Caco-2 (cell line): ENCODE data around the gene TM9SF3. TPM values are rescaled to one million over a fixed set of nuclear protein-coding genes. Genes with fewer than 3 reads are reported as not detected.

Experiments
- BruUV-seq: library from RNA; stranded (reverse); fragments of 400-500 nt; replicated peaks from 2 replicates; lab custom pipeline; 2021; lab: Mats Ljungman, UMichigan
- CTCF ChIA-PET: fragments of 300-600 bp; sonication (Branson Sonifier 250); formaldehyde crosslinking; loops from one replicate; lab custom pipeline; 2022; ENCODE audit warnings: antibody characterized with exemption; lab: Charles Lee
- POLR2A ChIA-PET: fragments of 300-600 bp; sonication (Branson Sonifier 250); formaldehyde crosslinking; loops from one replicate; lab custom pipeline; 2022; ENCODE audit warnings: antibody characterized with exemption; lab: Charles Lee
- DNase-seq, 2 experiments: peaks; one replicate each; pipeline versions ENCODE4 v3.0.0 to v3.0.0-alpha.2; 2020 to 2022
- H3K27me3 ChIP-seq: replicated peaks from 2 replicates; pipeline ENCODE4 v1.6.0; 2011; ENCODE audit warnings: low read length; ENCODE audit not compliant: control insufficient read depth, insufficient read depth
- H3K36me3 ChIP-seq: 2 replicates; pipeline ENCODE4 v1.5.1; 2011; ENCODE audit warnings: low read length; ENCODE audit not compliant: control insufficient read depth, insufficient read depth
- H3K4me1 ChIP-seq: fragments of 250-450 bp; sonication (Bioruptor Pico); 2 replicates; pipeline ENCODE4 v1.5.1; 2020; ENCODE audit warnings: mild to moderate bottlenecking
- H3K4me3 ChIP-seq: 2 replicates; pipeline ENCODE4 v1.5.1; 2011; ENCODE audit warnings: low read depth, mild to moderate bottlenecking, control low read depth, low read length
- H3K9me3 ChIP-seq: fragments of 250-450 bp; sonication (Bioruptor Pico); 2 replicates; pipeline ENCODE4 v1.5.1; 2020; ENCODE audit warnings: mild to moderate bottlenecking, moderate library complexity
- H3K27ac Mint-ChIP-seq: one replicate; pipeline ENCODE4 v1.8.0; 2022; ENCODE audit warnings: mixed read lengths; ENCODE audit not compliant: unreplicated experiment
- H3K27me3 Mint-ChIP-seq: one replicate; pipeline ENCODE4 v1.8.0; 2022; ENCODE audit warnings: mixed read lengths; ENCODE audit not compliant: insufficient read depth, unreplicated experiment
- H3K36me3 Mint-ChIP-seq: one replicate; pipeline ENCODE4 v1.8.0; 2022; ENCODE audit warnings: mild to moderate bottlenecking, mixed read lengths; ENCODE audit not compliant: insufficient read depth, unreplicated experiment
- H3K4me1 Mint-ChIP-seq: one replicate; pipeline ENCODE4 v1.8.0; 2022; ENCODE audit warnings: low read depth, mixed read lengths; ENCODE audit not compliant: unreplicated experiment
- H3K4me3 Mint-ChIP-seq: one replicate; pipeline ENCODE4 v1.8.0; 2022; ENCODE audit warnings: mild to moderate bottlenecking, moderate library complexity, mixed read lengths; ENCODE audit not compliant: unreplicated experiment
- H3K9me3 Mint-ChIP-seq: one replicate; pipeline ENCODE4 v1.8.0; 2022; ENCODE audit warnings: mixed read lengths; ENCODE audit not compliant: unreplicated experiment
- intact Hi-C: fragments of 100-400 bp; cut with micrococcal nuclease; formaldehyde crosslinking; loops from one replicate; pipeline ENCODE4 v1.10.0; 2022; ENCODE audit not compliant: unreplicated experiment
- total RNA-seq: library from RNA; stranded (reverse); gene quantifications from 2 replicates; pipeline ENCODE4 v1.2.3, GENCODE V29; 2022
- TF ChIP-seq, protein P1 (sequence below), 2 experiments: fragments of 200-600 bp in 1 of 2; IDR thresholded peaks; 1 replicate in 1 of 2; 2 replicates in 1 of 2; pipeline versions ENCODE4 v1.5.1 to v1.8.0; 2011 to 2022; ENCODE audit warnings: antibody characterized with exemption in 1 of 2, control low read depth in 1 of 2, inconsistent platforms in 1 of 2, low read depth in 1 of 2, low read length in 1 of 2, mild to moderate bottlenecking in 1 of 2, moderate library complexity in 1 of 2; ENCODE audit not compliant: insufficient read depth in 1 of 2, severe bottlenecking in 1 of 2, unreplicated experiment in 1 of 2

The TM9SF3 gene
- total RNA-seq, 1 experiment from 2014 or later = 176 TPM

DNA sequence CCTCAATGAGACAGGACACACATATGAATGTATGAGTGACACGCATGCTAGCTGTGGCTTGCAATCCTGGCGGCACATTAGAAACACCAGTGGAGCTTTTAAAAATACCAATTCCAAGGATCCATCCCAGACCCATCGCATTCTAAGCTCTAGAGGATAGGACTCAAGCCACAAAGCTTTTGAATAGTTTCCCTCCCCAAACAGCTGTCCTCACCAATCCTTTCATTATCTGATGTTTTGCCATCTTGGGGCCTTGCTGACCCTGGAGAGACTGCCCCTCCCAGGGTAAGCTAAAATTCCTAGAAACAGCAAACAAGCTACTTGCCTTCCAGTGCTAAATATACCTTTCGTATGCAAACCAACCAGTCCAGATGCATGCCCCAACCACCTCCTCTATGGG, 8.9 kb upstream of the TM9SF3 start:
- H3K9me3 ChIP-seq = no peaks in the 10 kb centered on the region
- BruUV-seq = no TSS peak
- peaks cover 19% of the 10 kb centered on the region for H3K4me1 ChIP-seq
- H3K36me3 ChIP-seq = no peaks in the 10 kb centered on the region
- H3K27ac Mint-ChIP-seq = peak overlapping the region; percentile 30
- CTCF ChIA-PET = no interaction called here
- H3K4me3 Mint-ChIP-seq = no peak overlapping the region
- TF ChIP-seq, protein P1, sequence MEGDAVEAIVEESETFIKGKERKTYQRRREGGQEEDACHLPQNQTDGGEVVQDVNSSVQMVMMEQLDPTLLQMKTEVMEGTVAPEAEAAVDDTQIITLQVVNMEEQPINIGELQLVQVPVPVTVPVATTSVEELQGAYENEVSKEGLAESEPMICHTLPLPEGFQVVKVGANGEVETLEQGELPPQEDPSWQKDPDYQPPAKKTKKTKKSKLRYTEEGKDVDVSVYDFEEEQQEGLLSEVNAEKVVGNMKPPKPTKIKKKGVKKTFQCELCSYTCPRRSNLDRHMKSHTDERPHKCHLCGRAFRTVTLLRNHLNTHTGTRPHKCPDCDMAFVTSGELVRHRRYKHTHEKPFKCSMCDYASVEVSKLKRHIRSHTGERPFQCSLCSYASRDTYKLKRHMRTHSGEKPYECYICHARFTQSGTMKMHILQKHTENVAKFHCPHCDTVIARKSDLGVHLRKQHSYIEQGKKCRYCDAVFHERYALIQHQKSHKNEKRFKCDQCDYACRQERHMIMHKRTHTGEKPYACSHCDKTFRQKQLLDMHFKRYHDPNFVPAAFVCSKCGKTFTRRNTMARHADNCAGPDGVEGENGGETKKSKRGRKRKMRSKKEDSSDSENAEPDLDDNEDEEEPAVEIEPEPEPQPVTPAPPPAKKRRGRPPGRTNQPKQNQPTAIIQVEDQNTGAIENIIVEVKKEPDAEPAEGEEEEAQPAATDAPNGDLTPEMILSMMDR (IDR thresholded peaks at IDR 0.05; ENCODE audit: insufficient read depth in 1 of 2, low read depth in 1 of 2, low read length in 1 of 2, severe bottlenecking in 1 of 2, unreplicated experiment in 1 of 2) = no peak
- POLR2A ChIA-PET = no interaction called here
- intact Hi-C loops = no loop called here
- no peaks in the 10 kb centered on the region for H3K36me3 Mint-ChIP-seq
- H3K9me3 Mint-ChIP-seq = no peaks in the 10 kb centered on the region
- H3K27me3 Mint-ChIP-seq = no peaks in the 10 kb centered on the region
- no peaks in the 10 kb centered on the region for H3K27me3 ChIP-seq
- DNase-seq = no peak
- peaks cover 20% of the 10 kb centered on the region for H3K4me1 Mint-ChIP-seq
- H3K4me3 ChIP-seq = no peak overlapping the region

DNA sequence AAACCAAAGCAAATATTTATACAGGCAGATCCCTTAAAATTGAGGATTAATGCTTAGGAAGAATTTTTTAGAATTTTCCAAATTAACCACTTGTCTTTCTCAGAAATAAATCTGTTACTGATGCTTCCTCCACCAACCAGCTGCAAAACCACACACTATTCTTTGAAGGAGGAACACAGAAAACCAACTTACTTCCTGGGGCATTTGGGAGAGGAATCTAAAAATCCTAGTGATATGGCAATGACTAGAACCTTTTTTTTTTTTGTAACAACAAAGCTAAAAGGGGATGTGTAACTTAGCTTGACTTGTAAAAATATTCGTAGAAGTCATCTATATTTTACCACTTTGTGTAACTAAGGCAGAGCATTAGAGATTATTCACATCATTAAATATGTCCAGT, 5.1 kb upstream of the TM9SF3 start:
- Histone ChIP-seq H3K9me3 (no peaks in the 10 kb centered on the region), H3K4me3 (no peak overlapping the region), H3K4me1 (peaks cover 42% of the 10 kb centered on the region), H3K36me3 (no peaks in the 10 kb centered on the region), H3K27me3 (no peaks in the 10 kb centered on the region)
- POLR2A ChIA-PET = no interaction called here
- Mint-ChIP-seq H3K36me3 (no peaks in the 10 kb centered on the region), H3K27ac (no peak overlapping the region), H3K4me3 (no peak overlapping the region), H3K27me3 (no peaks in the 10 kb centered on the region), H3K9me3 (no peaks in the 10 kb centered on the region), H3K4me1 (peaks cover 18% of the 10 kb centered on the region)
- DNase-seq = no peak
- TF ChIP-seq, protein P1 (IDR thresholded peaks at IDR 0.05; ENCODE audit: insufficient read depth in 1 of 2, low read depth in 1 of 2, low read length in 1 of 2, severe bottlenecking in 1 of 2, unreplicated experiment in 1 of 2) = no peak
- BruUV-seq = no TSS peak
- CTCF ChIA-PET = no interaction called here
- intact Hi-C loops = no loop called here

DNA sequence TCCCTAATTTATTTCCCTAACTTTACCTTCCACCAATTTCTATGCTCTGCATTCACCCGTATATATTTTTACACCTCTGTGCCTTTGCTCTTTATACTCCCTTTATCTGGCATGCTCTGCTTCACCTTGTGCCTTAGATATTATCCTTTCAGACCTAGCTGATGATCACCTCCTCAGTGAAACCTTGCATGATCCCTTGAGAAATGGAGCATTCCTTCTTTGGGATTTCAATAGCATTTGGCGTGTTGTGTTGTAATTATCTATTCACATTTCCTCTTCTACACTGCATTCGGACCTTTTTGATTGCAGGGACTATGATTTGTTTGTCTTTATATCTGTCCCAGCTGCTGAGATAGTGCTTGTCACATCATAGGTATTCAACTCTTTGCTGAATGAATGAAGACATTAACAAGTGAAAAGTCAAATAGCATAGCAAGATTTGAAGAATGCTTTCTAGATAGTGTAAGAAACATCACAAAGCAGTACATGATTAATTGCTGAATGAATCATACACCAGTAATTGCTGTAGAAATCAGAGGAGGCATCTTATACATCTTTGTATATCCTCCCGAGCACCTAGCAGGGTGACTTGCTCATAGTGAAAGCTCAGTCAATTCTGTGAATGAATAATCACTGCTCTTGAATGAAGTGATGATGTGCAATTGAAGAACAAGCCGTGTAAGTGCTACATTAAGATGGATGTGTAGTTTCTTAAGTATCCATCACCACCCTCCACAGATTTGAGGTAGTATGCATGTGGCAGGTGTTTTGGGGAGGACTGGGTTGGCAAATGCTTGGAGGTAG, 2.0 kb upstream of the TM9SF3 start:
- Histone ChIP-seq H3K4me1 (peaks cover 37% of the 10 kb centered on the region), H3K36me3 (no peaks in the 10 kb centered on the region), H3K4me3 (no peak overlapping the region), H3K9me3 (no peaks in the 10 kb centered on the region), H3K27me3 (no peaks in the 10 kb centered on the region)
- intact Hi-C loops = no loop called here
- TF ChIP-seq, protein P1 (IDR thresholded peaks at IDR 0.05; ENCODE audit: insufficient read depth in 1 of 2, low read depth in 1 of 2, low read length in 1 of 2, severe bottlenecking in 1 of 2, unreplicated experiment in 1 of 2) = no peak
- no peak overlapping the region for H3K4me3 Mint-ChIP-seq
- CTCF ChIA-PET = no interaction called here
- no peak for DNase-seq
- no TSS peak for BruUV-seq
- no peaks in the 10 kb centered on the region for H3K27me3 Mint-ChIP-seq
- peaks cover 7% of the 10 kb centered on the region for H3K36me3 Mint-ChIP-seq
- POLR2A ChIA-PET = no interaction called here
- no peaks in the 10 kb centered on the region for H3K9me3 Mint-ChIP-seq
- peaks cover 6% of the 10 kb centered on the region for H3K4me1 Mint-ChIP-seq
- no peak overlapping the region for H3K27ac Mint-ChIP-seq
